GM12872 (cell line): ENCODE data around the gene MORN5.

Source experiments
- TF ChIP-seq, protein P1 (sequence below): IDR thresholded peaks from 3 replicates; pipeline ENCODE4 v1.5.1; 2011; ENCODE audit warnings: low read depth, mild to moderate bottlenecking, low read length, moderate library complexity; ENCODE audit not compliant: insufficient read depth

The MORN5 gene

DNA sequence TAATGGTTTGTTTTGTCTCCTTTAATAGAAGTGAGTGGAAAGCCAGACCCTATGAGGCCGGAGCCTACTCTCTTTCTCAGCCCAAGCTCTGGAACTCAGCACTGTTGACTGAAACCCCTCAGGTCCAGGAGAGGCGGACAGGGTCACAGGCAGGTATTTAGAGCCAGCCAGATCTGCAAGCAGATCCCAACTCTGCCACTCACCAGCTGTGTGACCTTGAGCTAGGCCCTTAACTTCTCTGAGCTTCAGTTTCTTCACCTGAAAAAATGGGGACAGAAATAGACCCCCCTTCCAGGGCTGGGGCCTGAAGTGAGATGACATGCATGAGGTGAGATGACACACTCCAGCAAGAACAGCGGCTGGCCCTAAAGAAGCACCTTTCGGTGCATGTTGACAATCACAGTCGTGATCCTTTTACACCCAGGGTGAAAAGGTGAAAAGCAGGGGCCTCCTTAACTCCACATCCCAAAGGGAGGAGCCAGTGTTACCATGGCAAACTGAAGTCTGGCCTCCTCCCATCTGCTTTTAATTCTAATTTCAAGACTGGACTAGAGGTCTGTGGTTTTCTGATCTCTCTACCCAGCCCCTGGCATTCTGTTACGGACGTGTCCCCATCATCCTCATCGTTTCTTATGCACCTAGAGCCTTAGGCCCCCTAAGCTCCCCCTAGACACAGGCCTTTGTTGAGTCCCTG is 27.2 kb downstream of the MORN5 start:
- TF ChIP-seq, protein P1, sequence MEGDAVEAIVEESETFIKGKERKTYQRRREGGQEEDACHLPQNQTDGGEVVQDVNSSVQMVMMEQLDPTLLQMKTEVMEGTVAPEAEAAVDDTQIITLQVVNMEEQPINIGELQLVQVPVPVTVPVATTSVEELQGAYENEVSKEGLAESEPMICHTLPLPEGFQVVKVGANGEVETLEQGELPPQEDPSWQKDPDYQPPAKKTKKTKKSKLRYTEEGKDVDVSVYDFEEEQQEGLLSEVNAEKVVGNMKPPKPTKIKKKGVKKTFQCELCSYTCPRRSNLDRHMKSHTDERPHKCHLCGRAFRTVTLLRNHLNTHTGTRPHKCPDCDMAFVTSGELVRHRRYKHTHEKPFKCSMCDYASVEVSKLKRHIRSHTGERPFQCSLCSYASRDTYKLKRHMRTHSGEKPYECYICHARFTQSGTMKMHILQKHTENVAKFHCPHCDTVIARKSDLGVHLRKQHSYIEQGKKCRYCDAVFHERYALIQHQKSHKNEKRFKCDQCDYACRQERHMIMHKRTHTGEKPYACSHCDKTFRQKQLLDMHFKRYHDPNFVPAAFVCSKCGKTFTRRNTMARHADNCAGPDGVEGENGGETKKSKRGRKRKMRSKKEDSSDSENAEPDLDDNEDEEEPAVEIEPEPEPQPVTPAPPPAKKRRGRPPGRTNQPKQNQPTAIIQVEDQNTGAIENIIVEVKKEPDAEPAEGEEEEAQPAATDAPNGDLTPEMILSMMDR: no peak

DNA sequence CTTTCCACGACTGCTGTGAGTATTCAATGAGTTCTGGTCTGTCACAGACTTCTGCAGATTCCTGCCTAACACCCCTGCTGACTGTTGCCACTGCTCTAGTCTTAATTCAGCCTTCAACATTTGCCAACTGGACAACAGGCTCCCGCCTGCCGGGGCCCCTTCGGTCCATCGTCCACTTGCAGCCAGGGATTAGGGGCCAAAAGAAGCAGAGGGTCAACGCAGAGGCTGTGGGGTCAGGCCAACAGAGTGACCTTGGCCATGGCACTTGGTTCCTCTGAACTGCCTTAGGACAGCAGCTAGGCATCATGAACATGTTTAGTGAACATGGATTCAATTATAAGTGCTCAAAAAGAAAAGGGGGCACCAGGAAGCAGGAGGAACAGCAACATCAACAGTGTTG is 28.7 kb downstream of the MORN5 start:
- TF ChIP-seq, protein P1: no peak

DNA sequence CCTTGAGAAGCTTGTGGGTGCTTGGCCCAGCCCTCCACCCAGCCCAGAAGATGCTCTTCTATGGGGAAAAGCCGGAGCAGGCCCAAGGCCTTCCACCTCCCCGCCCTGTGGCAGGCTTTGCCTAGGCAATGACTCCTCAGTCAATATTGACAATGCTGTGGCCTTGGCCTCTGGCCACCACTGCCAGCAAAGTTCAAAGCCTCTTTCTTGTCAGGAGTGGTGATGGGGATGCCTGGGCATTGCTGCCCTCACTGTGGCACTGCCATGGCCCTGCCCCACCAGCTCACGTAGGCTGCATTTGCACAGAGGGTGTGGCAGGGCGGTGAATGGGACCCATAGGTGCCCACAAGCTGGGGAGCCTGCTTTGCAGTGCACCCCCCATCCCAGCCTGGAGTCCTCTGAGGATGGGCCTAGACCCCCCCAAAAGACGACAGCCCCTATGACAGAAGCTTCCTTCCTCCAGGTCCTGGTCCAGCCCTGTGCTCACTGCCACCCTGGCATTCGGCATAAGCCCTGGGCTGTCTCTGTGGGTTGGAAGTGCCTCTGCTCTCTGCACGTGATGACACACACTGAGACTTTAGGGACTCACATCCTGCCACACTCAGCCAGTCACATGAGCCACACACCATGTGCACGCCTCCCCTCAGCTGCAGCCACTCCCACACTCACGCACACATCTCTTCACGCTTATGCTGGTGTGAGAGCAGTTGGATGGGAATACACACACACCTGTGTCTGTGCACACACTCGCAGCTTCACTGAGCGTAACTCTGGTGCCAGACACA is 31.1 kb downstream of the MORN5 start:
- TF ChIP-seq, protein P1: no peak

DNA sequence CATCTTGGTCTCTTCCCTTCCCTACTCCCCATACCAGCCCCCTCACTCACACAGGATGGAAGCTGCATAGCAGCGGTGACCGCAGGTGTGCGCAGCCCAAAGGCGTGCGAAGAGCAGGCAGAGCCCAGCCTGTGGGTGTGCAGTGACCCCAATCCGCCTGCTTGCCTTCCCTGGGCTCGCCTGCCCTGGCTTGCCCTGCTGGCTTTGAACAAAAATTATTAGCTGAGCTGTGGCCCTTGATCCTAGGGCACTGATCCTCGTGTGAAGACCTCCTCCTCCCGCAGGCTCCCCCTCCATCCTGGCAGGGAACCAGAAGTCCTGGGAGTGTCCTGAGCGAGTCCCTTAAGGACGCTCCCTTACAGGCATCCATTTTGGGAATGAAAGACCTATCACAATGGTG is 31.9 kb downstream of the MORN5 start:
- TF ChIP-seq, protein P1: no peak

DNA sequence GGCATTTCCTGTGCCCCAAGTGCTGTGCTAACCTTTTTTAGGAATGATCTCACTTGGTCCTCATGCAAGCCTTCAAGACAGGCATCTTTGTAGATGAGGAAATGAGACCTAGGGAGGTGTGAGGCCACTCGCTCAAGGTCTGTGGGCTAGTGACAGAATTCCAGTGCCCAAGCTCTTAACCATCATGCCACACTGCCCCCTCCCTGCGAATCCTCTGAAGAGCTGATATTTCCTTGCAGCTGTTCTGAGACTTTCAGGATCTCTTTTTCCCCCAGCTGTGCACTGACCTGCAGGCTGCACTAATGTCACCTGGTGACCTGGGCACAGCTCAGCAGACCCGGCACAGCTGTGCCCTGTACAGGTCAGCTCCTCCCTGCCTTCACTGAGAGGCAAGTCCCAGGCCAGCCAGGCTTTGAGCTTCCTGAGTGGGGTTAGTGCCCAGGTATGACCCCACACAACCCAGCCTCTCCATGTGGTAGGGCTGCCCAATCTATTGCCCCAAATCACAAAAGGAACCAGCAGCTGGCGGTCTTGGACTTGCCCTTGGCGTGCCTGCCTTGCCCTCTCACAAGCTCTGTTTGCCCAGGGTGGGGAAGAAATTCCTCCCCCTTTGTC is 32.7 kb downstream of the MORN5 start:
- TF ChIP-seq, protein P1: no peak

DNA sequence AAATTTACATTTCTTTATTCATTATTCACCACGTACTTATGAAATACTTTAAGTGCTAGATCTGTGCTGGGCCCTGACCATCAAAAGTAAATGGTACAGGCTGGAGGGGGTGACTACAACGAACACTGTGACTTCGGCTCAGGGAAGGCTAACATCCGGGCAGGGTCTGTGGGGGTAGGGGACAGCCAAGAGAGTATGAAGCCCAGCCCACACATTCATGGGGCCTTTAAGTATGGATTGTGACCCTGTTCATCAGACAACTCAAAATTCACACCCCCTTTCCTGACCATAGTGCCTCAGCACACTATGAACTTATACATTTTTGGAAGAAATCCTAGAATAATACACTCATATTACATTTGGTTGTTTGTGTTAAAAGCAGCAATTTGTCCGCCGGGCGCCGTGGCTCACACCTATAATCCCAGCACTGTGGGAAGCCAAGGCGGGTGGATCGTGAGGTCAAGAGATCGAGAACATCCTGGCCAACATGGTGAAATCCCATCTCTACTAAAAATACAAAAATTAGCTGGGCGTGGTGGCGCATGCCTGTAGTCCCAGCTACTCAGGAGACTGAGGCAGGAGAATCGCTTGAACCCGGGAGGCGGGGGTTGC is 33.3 kb downstream of the MORN5 start:
- TF ChIP-seq, protein P1: no peak

DNA sequence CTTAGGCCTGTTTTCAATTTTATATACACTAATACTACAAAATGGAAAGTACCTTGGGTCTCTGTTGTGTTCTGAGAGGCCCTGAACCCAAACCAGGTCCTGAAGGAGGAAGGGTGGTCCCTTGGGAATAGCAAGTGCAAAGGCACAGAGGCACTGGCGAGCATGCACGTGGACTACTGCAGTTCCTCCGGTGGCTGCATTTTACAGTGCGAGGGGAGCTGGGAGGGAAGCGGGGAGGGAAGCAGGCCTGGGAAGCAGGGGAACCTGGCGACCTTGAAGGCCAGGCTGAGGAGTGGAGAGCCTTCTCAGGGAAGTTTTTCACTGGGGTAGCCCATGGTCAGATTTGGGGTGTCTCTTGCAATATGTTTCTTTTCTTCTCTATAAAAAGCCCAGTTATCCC is 33.9 kb downstream of the MORN5 start:
- TF ChIP-seq, protein P1: no peak
